HG03103 (cell line): ENCODE measurements around the gene CDKAL1.
"Not testable (repeated sequence)": the region's sequence is repeated elsewhere in the genome, so short reads cannot be mapped to it uniquely, and the experiment has no call there.

Source experiments
- ATAC-seq: cut with Tn5 transposase; IDR thresholded peaks from one replicate; pipeline ENCODE4 v1.9.1; 2021; ENCODE audit warnings: low read depth; ENCODE audit not compliant: unreplicated experiment

The CDKAL1 gene

GRCh38 chr6:21173678-21174077, 639.4 kb downstream of the CDKAL1 start:
- ATAC-seq, result no peak

- no peak for ATAC-seq
Observed at GRCh38 chr6:21176197-21176596, 641.9 kb downstream of the CDKAL1 start.

- no peak for ATAC-seq
Observed at GRCh38 chr6:21180155-21180554, 645.9 kb downstream of the CDKAL1 start.

GRCh38 chr6:21180800-21181337, 646.6 kb downstream of the CDKAL1 start:
- no peak for ATAC-seq

DNA sequence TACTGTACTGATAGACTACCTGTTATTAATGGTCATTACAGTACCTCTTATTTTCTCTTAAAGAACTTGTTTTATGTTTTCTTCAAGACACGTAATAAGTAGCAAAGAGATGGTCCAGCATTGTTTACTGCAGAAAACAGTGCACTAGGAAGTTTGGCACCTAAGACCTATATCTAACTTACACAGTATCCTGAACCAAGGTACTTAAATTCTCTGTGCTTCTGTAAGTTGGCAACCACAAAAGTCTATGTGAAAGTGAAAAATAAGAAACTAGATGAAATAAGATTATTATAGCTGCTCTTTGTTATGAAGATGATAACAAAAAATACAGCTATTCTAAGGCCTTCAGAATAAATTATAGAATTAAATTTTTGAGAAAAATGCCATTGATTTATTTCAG, 647.6 kb downstream of the CDKAL1 start:
- no peak for ATAC-seq

DNA sequence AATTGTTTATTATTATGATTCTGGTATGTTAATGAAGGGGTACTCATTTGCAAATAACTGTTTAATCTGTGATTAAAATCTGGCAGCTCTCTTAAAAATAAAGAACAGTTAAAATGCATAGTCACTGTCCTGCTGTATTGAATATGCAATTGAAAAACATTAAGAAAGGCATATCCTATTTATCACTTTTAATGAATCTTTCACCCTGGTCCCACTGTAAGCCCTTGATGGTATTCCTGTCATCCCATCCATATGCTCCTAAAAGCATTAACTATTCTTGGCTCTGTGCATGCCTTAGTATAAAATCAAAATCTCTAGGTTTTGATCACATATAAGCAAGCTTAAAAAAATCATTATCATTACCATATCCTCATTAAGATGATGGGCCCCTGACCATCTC, 648.3 kb downstream of the CDKAL1 start:
- ATAC-seq, result no peak

- no peak for ATAC-seq
Observed at GRCh38 chr6:21185861-21186478, 651.7 kb downstream of the CDKAL1 start.

GRCh38 chr6:21186479-21187055, 652.3 kb downstream of the CDKAL1 start:
- ATAC-seq, result no peak

GRCh38 chr6:21187485-21187884, 653.2 kb downstream of the CDKAL1 start:
- ATAC-seq, result no peak

DNA sequence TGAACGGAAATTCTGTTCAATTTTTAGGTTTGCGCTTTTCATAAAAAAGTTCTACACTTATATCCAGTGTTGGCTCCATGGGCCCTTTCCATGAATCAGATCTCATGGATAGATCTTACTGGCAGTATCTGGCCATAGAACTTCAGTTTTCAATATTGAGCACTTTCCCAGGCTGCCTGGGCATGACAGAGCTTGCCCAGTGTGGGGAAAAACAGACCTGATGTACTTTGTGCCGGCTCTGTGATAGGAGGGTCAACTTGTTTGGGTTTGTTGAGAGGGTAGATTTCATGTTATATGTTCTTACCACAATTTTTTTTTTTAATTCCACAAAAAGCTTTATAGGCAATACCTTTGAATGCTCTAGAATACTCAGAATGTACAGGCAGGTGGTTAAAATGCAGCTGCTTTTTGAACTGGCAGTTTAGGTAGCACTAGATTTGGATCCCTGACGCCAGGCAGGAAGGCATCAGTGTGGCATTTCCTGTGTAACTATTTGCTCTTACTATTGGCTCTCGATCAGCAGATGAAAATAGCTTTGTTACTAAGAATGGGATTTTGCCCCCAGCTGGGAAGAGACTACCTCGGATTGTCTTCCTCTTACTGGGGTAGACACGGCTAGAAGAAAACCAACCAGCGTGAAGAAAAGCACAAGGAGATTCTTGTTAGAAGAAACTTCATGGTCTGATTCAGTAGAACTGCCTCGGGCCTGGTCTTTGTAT, 654.4 kb downstream of the CDKAL1 start:
- no peak for ATAC-seq

DNA sequence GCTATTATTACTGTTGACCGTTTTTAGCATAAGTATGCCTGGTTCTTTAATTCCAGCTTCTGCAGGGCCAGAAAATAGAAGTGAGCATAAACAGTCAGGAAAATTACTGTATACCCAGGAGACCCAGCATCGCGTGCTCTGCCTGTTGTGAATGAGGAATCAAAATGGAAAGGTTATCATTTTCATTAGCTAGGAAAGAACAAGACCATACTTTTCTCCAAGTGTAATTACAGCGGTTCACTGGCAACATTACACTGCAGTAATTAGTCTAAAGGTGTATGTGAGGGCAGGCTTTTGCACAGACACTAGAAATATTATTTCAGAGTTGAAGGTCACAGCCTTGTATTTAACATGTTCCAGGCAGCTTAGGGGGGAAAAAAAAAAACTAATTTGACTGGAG, 655.5 kb downstream of the CDKAL1 start:
- no peak for ATAC-seq

- no peak for ATAC-seq
Observed at GRCh38 chr6:21190701-21191100, 656.4 kb downstream of the CDKAL1 start.

GRCh38 chr6:21193790-21194475, 659.7 kb downstream of the CDKAL1 start:
- no peak for ATAC-seq

DNA sequence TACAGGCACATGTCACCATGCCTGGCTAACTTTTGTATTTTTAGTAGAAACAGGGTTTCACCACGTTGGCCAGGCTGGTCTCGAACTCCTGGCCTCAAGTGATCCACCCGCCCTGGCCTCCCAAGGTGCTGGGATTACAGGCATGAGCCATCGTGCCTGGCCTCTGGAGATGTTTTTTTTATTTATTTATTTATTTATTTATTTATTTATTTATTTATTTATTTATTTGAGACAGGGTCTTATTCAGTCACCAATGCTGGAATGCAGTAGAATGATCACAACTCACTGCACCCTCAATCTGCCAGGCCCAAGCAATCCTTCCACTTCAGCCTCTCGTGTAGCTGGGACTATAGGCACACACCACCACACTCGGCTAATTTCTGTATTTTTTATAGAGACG, 661.0 kb downstream of the CDKAL1 start:
- ATAC-seq, result not testable (repeated sequence)

- ATAC-seq, result no peak
Observed at GRCh38 chr6:21198032-21198640, 663.9 kb downstream of the CDKAL1 start.

DNA sequence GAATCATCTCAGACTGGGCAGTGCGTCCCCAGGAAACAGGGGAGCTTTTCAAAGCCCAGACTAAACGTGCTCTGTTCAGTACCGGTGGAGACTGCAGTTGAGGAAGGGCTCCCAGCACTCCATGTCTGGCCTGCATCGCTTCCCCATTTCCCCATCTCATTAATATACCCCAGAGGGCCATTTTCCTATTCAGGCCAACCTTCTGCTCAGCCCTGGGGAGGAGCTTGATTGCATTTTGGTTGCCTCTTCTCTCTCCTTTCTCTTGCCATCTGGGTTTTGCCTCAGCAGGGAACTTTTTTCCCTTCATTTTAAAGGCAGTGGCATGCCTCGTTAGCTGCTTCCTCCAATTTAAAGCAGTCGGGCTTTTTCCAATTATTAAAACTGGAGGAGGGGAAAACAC, 665.0 kb downstream of the CDKAL1 start:
- no peak for ATAC-seq

- no peak for ATAC-seq
Observed at GRCh38 chr6:21200134-21200870, 666.0 kb downstream of the CDKAL1 start.

DNA sequence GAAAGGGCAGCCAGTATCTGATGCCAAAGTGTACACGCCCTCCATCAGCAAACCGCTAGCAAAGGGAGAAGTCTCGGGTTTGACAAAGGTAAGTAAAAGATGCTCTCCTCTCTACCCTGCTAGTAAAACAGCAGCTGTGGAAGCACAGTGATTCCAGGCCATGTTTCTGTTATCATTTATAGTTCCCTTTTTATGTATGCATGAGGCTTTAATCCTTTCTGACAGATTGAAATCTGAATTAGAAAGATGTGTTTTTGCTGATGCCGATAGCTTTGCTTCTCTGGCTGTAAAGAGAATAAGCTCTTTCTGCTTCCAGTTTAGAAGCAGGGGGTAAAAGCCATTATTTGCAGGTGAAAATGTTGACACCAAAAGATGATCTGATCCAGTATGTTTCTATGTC, 666.9 kb downstream of the CDKAL1 start:
- no peak for ATAC-seq

- ATAC-seq, result no peak
Observed at GRCh38 chr6:21201637-21202350, 667.5 kb downstream of the CDKAL1 start.
